Fibroblast of peridontal ligament (primary cell): ENCODE measurements around the gene MRPL24.

Experiments used
- DNase-seq: peaks from one replicate; pipeline ENCODE4 v3.0.0-alpha.2; 2010; ENCODE audit errors: extremely low read depth

The MRPL24 gene

GRCh38 chr1:156692441-156692924 is 48.4 kb downstream of the MRPL24 start:
- no peak for DNase-seq

DNA sequence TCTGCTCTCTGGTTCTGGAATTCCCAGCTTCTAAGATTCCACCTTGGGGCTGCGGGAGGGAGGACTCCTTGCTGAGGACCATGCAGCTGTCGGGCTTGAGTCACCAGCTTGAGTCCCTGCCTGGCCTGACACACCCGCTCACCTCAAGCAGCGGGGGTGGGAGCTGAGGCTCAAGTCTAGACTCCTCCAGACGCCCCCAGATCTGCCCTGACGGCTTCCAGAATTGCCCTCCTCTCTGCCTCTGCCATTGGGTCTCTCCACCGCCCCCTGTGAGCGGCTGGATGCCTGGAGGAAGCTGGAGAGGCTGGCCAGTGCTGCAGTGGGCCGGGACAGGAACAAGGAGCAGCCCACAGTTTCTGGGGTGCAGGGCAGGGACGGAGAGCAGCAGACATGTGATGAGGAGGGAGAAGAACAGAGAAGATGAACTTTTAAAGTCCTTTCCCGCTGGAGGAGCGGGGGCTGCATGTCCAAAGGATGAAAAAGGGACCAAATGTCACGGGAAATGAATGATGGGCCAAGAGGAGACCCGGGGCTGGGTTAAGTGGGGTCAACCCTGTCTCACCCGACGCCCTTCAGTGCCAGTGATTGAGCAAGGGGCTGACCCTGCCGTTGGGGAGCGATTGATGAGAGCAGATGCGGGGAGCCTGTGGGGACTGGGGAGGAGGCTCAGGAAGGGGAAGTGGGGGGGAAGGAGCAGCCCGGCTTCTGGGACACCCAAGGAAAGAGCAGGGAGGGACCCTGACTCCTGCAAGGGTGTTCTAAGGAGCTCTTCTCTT is 49.0 kb downstream of the MRPL24 start:
- no peak for DNase-seq

DNA sequence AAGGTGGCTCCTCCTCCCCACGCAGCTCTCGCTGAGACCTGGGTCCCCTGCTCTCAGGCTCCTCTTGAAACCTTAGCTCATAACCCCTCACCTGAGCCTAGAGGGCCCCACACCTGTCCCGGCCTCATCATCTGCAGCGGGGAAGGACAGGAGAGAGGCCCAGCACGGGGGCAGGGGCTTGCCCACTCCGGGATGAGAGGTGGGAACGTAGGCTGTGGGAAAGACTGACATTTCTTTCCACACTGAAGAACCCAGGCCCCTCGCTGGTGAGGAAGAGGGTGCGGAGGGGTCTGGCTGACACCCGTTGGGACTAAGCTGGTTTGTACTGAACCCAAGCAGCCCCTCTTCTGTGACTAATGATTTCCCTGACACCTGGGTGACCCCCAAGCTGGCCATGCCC is 49.7 kb downstream of the MRPL24 start:
- DNase-seq, result no peak

DNA sequence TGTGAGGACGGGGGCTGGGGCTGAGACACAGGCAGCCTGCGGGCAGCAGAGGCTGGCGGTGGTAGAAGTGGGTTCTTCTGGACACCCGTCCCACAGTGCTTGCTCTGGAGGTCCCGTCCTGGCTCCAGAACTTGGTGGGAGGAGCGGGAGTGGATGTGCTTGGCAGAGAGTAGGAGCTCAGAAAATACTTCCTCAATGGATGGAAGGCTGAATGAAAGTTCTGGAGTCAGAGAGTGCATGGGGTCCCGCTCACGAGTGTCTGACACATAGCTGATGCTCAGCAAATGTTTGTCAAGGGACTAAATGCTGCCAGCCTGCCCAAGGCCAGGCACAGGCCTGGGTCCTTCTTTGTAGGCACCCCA is 50.2 kb downstream of the MRPL24 start:
- DNase-seq, result no peak

DNA sequence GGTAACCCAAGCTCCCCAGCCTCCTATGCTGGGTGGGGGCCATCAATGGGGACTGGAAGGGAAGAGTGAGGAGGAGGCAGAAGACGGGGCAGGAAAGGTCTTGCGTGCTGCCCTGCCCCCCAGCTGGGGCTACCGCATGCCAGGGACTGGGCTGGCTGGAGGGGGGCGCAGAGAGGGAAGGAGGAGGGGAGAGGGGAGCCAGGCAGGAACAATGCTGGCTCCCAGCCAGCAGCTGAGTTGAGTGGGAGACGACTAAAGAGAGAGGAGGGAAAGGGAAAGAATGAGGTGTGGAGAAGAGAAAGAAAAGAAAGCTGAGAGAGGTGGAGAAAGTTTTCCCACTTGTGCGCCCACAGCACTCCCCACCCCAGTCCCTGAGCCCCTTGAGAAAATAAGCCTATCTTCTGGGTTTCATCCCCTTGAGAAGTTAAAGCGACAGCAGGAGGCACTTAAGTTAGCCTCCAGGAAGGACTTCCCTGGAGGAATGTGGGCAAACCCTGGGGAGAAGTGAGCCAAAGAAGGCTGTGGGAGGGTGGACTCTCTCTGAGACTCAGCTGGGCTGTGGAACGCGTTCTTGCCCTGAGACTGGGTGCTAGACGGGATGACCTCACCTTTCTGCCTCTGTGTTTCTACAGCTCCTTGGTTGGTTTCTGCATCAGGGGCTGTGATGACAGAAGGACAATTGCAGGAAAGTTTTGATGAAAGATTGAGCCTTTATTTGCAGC is 50.8 kb downstream of the MRPL24 start:
- DNase-seq, result no peak

DNA sequence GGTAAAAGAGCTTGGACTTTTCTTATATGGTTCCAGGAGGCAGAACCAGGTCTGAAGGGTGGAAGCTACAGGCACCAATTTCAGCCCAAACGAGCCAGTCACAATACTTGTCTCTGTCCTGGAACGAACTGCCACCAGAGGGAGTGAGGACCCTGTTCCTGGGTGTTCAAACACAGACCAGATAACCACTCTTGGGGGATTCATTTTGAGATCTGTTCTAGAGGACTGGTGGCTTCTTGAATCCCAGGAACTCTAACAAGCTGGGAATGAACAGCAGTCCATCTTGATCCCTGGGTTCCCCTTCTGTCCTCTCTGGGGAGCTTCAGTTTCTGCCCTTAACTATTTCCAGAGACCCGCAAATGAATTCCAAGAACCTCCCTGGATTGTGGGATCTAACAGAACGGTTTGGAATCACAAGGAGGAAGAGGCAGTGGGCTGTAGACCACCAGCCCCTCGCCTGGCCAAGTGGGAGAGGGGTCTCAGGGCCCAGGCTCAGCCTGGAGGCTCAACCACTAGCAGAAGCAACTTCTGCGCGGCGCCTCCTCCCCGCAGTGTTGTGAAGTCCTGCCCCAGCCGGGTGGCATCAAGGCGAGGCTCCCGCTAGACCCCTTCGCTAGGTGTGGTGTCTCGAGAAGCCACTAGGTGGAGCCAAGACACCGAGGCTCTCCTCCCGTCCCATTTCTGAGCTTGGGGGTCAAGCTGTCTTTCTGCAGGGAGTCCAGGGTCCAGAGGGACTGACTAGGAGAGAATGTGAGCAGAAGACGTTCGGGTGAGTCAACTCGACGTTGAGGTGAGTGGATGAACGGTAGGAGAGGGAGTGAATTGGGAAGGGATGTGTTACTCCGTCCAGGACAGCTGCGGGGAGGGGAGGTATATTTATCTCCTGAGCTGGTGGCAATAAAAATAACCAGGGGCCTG is 51.6 kb downstream of the MRPL24 start:
- DNase-seq, result peak; percentile 85
